Stimulated activated CD4-positive, alpha-beta T cell treated with anti-CD3 and anti-CD28 coated beads, Interleukin-4, amount 100 ng/mL, for 48 hours (primary cell): ENCODE measurements around the gene TAS1R2.

Experiments
- DNase-seq, 2 donors: peaks; one replicate each; pipeline ENCODE4 v3.0.0-alpha.2; 2020; ENCODE audit warnings: low read depth in 2 of 2

TAS1R2 gene

GRCh38 chr1:18820791-18821641 lies 38.4 kb downstream of the TAS1R2 start:
- DNase-seq, result peak; percentile 40 to 71

DNA sequence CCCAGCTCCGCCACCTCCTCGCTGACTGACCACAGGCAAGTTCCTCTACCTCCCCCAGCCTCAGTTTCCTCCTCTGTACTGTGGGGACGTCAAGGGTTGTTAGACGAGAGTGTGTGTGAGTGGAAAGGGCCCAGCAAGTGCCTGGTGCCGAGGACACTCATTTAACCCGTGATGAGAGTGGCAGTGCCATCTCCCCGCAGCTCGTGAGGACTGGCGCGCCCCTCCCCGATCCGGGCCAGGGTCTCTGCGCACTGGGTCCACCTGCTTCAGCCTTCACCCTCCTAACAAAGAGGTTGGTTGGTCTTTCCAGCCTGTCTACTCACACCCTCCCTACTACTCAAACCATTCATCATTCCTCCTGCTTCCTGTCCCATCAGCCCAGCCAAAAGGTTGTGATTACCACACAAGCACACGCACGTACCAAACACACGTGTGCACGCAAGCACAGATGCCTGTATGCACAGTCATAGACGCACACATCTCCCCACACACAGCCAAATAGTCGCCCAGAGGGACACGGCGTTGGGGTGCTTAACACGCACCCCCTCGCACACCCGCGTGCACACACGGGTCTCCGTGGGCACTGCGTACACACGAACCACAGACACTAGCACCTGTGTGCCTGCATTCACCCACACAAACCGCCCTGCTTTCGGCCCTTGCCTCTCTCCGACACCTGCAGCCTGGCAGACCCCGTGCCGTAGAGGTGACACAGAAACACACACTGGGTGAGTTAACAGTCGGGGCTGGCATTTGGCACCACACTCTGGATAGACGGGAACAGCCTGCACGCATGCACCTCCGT lies 39.3 kb downstream of the TAS1R2 start:
- no peak for DNase-seq

DNA sequence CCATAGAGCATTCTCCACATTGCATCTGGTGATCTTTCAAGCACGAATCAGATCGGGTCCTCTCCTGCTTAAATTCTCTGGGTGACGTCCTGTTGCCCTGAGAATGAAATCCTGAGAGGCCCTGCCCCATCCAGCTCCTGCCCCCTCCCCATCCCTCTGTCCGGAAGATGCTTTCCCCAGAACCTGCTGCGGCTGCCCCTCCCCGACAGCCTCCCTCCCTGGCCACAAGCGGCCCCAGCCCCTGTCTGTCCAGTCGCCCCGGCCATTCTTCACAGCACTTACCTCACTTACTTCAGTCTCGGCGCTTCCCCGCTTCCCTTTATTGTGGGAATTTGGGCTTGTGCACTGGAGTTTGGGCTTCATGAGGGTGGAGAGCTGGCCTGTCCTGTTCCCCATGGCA lies 40.3 kb downstream of the TAS1R2 start:
- DNase-seq, result no peak

- no peak for DNase-seq
These were observed 41.5 kb downstream of the TAS1R2 start for GRCh38 chr1:18817795-18818435.

- no peak for DNase-seq
These were observed 42.1 kb downstream of the TAS1R2 start for GRCh38 chr1:18817316-18817715.

- no peak for DNase-seq
These were observed 42.7 kb downstream of the TAS1R2 start for GRCh38 chr1:18816808-18817207.

DNA sequence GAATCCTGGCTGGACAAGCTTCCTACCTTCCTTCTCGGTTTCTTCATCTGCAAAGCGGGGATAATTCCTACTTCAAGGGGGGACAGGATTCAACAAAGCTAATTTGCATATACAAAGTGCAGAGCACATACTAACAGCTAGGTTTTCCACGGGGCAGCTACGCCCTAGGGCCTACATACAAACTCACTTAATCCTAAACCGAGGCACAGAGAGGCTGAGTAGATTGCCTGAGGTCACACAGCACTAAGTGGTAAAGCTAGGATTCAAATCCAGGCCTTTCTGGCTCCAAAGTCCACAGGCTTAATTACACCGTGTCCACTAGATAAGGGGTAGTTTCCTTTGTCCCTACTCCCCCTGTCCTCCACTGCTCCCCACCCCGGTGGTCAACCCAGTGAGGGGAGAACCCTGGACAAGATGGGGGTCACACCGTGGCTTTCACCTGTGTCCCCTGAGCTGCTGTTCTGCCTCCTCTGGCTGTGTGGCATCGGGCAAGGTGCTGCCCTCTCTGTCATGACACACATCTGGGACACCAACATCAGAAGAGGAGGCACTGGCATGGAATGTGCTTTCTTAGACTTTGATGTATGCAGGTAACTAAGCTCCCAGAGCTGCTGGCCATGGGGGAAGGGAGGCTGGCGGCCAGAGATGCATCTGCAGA lies 44.5 kb downstream of the TAS1R2 start:
- DNase-seq, result no peak

DNA sequence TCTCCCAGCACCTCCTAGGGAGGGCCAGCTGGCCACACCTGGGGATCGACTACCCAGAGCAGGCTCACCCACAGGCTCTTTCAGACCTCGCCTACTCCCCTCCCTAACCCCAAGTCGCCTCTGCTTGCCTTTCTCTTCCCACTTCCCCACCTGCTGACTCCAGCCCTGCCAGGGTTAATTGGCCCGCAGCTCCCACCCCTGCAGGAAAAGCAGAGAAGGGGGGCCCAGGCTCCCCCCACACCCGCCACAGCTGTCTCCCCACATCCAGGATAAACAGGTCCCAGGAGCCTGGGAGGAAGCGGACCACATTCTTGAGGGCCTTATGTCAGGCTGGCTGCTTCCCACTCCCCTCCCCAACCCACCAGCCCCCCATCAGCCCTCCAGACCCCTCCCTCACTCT lies 45.0 kb downstream of the TAS1R2 start:
- no peak for DNase-seq

- DNase-seq, result no peak
These were observed 47.0 kb downstream of the TAS1R2 start for GRCh38 chr1:18812453-18812939.

- no peak for DNase-seq
These were observed 47.6 kb downstream of the TAS1R2 start for GRCh38 chr1:18811733-18812452.

- no peak for DNase-seq
These were observed 49.2 kb downstream of the TAS1R2 start for GRCh38 chr1:18809953-18810899.

GRCh38 chr1:18808550-18808949 lies 50.9 kb downstream of the TAS1R2 start:
- no peak for DNase-seq

DNA sequence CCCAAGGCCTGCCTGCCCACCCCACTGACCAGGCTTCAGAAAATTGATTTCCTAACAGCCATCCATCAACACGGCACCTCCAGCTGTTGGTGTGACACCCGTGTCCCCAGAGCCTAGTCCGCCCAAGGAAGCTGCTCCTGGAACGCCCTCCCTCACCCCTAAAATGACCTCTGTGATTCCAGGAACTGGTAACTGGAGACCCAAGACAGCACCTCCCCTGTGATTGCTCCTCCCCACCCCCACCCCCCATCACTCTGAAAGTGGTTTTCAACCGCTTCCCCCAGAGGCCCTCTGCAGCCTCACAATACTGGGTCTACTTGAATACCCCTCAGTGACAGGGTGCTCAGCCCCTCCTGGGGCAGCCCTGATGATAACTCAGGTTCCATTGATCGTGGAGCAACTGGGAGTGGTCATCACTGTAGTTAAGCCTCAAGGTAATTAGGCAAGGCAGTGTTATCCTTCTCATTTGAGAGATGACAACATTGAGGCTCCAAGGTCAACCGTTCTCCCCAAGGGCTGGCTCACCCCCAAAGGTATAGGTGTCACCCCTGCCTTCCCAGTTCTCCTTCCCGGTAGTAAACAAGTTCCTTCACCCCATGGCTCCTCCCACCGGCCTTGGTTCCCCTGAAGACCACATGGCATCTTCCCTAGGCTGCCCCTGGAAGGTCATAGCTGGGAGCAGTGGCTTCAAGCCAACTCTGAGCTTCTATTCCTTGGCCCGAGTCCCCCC lies 52.0 kb downstream of the TAS1R2 start:
- DNase-seq, result no peak

DNA sequence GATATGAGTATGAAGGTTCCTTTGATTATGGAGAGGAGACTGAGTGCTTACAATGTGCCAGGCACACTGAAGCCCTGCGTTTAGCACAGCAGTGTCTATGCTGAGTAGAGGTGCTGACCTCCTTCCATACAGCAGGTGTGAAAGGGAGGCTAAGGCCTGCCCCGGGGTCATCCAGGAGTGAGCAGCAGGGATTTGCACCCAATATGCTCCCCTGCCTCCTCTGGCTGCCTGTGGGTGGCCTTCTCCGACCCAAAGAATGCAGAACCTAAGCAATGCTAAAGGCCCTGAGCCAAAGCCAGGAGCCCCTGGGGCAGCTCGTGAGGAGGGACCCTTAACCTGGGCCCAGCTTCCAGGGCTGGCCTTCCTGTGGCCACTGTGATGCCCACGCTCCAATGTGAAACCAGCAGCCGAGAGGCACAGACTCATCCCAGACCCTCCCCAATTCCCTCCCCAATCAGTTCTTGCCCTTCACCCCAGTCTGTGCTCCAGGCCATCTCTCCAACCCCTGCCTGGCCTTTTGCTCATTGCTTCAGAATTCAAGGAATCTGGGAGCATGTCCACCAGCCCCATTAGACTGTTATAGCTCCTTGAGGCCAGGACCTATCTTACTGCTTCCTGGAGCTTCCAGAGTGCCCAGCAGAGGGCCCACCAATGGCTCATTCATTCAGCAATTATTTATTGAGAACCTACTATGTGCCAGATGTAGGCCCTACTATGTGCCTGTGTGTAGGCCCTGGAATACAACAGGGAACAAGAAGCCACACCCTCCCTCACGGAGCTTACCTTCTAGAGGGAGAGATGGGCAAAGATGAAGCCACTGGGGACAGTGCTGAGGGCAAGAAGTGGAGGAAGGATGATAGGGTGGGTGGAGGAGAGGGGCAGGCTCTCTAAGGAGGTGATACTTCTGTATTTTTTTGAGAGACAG lies 53.3 kb downstream of the TAS1R2 start:
- no peak for DNase-seq

GRCh38 chr1:18805150-18805879 lies 54.1 kb downstream of the TAS1R2 start:
- DNase-seq, result no peak

DNA sequence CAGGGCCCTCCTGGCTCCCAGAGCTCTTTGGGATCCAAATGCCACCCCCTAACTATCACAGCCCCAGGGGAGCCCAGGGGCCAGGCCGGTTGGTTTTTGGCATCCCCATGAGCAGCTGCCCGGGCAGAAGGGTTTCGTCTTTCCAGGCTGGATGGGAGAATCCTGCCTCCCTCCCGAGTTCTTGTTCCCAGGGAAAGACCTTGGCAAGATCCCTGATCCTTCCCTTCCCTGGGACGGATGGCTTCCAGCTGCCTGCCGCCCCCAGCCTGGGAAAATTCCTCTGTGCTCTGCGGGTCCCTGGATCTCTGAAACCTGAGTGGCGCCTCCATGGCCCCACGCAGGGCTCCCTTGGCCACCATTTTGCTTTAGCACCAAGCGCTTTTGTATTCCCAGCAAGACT lies 55.6 kb downstream of the TAS1R2 start:
- no peak for DNase-seq

DNA sequence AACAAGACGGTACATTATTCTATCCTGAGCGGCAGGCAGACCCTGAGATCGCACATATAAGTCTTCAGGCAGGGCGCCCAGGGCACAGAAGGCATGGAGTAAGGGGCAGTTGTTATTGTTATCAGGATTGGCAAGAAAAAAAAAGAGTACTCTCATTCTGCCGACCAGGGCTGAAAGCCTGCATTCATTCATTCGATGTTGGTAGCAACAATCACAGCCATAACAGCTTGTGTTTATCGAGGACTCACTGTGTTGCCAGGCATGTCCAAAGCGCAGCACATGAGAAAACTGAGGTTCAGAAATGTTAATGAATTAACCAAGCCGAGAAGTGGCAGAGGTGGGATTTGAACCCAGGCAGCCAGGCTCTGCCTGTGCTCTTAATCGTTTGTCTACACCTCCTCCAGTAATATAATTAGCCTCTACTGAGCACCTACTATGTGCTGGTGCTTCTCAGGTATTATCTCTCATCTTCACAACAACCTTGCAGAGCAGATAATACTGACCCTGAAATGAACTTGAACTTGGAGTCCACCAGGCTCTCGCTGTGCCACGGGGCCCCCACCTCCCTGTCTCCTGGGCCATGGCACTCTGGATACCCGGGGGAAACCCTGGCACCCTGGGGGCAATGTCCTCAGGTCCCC lies 56.2 kb downstream of the TAS1R2 start:
- DNase-seq, result no peak
